Skin of body (tissue), 2 donors: ENCODE measurements around the gene MCFD2. TPM values are rescaled to one million over a fixed set of nuclear protein-coding genes. Genes with fewer than 3 reads are reported as not detected.

ENCODE experiments used
- DNase-seq: peaks from one replicate; lab custom pipeline; 2025; lab: John Stamatoyannopoulos, UW
- total RNA-seq: library from RNA; depleted of rRNA; stranded (reverse); fragments of >200 nt; gene quantifications from one replicate; pipeline ENCODE4 v1.2.3, GENCODE V29; 2014

Gene MCFD2
- 45.3 TPM for total RNA-seq

GRCh38 chr2:46915281-46915810 is at the start of gene MCFD2:
MCFD2 (minus strand) TSS chr2:46915806; CDS start chr2:46909171, 6,635 bp downstream.
- no peak for DNase-seq

GRCh38 chr2:46964835-46965560 is 49.4 kb upstream of the MCFD2 start:
- no peak for DNase-seq

DNA sequence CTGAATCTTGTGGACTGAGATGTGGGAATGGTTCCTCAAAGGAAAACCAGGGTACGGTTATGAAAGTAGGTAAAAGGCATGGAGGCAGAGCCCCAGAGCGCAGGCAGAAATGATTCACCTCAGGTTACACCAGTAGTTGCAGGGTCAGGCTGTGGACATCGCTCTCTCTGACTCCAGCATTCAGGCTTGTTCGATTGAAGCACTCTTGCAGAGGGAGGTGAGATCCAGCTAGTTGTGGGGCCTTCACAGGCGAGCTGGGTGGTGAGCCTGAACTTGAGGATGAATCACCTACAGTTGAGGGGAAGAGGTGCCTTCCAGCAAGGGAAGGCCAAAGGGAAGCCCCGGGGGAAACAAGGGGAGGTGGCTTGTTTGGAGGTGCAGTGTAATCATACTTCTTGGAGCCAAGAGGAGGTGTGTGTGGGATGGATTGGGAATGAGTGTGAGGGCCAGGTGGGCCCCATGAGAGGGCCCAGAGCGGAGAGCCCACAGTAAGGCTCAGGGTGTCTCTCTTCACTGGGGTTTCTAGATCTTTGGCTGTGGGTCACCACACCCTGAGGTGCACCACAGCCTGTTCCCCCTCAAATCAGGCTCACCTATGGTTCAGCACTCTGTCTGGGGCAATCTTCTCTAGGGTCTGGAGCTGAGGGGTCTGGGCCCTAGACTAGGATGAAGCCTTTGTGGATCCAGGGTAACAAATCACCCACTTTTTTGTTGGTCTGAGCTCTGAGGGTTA is 48.5 kb upstream of the MCFD2 start:
- no peak for DNase-seq

DNA sequence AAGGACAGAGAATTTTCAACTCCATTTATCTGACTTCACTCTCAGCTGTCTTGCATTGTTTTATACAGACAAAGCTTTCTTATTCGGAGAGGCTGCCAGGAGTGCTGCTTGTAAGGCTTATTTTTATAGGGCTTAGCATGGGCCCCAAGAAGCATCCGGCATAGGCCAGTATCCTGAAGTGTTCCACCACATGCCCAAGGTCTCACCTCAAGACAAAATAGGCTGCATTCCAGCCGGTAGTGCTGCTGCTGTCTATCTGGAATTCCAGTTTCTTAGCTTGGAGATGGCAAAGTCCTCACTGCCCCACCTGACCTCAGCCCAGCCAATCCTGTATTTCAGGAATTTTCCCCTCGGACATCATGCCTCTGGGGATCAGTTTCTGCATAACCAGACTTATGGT is 47.6 kb upstream of the MCFD2 start:
- no peak for DNase-seq

GRCh38 chr2:46962751-46963150 is 47.1 kb upstream of the MCFD2 start:
- no peak for DNase-seq

GRCh38 chr2:46960618-46961017 is 45.0 kb upstream of the MCFD2 start:
- DNase-seq: no peak

- no peak for DNase-seq
Observed at GRCh38 chr2:46958431-46959017, 42.9 kb upstream of the MCFD2 start.

DNA sequence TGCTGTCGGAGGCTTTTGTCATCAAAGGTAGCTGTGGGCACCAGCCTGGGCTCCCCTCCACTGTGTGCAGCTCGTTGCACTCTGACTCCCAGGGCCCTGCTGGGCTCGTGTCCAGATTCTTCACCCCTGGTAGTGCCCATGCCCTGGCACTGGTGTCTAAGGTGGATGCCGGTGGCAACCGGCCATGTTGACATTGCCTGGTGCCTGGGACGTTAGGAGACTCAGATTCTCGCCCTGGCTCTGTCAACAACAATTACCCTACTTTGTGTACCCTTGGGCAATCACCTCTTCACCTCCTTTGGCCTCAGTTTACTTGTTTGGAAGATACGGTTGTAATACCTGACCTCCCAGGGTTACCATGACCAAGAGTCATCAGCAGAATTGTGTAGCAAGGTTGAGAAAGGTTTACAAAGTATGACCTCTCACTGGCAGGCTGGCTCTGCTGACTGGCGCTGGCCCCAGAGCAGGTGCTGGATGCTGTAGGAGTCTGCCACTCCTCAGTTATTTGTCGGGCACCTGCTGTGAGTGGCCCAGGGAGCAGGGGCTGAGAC is 41.5 kb upstream of the MCFD2 start:
- no peak for DNase-seq

DNA sequence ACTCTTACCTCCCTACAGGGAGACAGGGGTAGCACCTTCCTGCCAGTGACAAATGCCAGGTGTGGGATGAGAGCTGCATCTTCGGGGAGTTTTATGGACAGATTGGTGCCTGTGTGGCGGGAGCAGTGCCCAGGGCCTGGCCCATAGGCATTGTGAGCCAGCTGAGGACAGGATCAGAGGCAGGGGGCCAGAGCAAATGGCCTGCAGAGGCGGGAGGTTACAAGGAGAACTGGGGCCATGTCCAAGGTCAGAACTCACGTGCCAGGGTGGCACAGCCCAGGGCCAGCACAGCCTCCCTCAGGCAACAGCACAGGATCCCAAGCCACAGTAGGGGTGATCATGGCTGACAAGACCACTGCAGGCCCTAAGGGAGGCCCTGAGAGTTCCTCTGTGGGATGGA is 40.2 kb upstream of the MCFD2 start:
- no peak for DNase-seq

DNA sequence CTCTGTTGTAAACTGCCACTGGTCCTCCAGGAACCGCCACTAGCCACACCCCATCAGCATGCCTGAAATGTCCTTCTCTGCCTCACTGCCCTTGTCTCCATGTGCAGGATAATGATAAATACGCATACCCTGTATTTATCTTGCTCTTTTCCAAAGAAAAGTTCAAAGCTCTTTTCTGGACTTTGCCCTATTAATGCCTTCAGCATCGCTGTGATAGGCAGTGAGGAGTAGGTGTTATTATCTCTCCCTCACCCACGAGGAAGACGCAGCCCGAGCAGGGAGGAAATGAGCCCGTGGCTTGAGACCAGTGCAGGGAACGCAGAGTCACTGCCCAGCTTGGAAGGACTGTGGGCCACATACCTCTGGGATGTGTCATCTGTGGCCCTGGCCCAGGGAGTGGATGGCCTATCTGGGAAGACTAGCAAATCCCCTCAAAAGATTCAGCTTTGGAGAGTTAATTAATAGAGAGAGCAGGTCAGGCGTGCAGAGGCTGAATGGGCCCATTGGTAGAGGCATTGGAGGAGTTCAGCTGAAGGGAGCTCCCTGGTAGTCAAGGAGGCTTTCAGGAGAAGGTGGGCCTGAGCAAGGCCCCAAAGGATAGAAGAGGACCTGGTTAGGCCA is 39.5 kb upstream of the MCFD2 start:
- no peak for DNase-seq

DNA sequence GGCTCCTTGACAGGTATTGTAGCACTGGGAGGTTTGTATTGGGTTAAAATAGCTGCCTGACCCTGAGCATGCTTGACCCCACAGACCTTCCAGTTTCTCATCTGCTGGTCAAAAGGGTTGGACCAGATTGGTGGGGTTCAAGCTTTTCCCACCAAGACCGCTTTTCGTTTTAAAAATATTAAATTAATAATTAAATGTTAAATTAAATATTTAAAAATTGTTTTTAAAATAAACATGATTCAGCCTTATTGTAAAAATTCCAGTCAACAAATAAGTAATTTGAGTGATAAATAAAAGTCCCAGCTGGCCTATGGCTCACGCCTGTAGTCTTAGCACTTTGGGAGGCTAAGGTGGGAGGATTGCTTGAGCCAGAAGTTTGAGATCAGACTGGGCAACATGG is 36.6 kb upstream of the MCFD2 start:
- DNase-seq: no peak

GRCh38 chr2:46951290-46952064 is 35.9 kb upstream of the MCFD2 start:
- DNase-seq: no peak

DNA sequence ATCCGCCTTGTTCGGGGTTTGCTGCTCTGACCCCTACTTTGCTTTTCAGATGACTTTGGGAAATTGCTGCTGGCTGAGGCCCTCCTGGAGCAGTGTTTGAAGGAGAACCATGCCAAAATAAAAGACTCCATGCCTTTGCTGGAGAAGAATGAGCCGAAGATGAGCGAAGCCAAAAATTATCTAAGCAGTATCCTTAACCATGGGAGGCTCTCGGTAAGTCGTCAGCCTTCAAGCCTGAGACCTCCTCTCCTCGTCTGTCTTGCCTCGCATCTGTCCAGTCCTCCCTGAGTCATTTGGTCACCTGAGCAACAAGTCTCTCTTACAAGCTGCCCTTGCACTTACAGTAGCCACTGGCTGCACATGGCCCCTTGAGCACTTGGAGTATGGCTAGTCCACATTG is 34.7 kb upstream of the MCFD2 start:
- no peak for DNase-seq

GRCh38 chr2:46947841-46948240 is 32.2 kb upstream of the MCFD2 start:
- DNase-seq: no peak

GRCh38 chr2:46945671-46946070 is 30.1 kb upstream of the MCFD2 start:
- no peak for DNase-seq

DNA sequence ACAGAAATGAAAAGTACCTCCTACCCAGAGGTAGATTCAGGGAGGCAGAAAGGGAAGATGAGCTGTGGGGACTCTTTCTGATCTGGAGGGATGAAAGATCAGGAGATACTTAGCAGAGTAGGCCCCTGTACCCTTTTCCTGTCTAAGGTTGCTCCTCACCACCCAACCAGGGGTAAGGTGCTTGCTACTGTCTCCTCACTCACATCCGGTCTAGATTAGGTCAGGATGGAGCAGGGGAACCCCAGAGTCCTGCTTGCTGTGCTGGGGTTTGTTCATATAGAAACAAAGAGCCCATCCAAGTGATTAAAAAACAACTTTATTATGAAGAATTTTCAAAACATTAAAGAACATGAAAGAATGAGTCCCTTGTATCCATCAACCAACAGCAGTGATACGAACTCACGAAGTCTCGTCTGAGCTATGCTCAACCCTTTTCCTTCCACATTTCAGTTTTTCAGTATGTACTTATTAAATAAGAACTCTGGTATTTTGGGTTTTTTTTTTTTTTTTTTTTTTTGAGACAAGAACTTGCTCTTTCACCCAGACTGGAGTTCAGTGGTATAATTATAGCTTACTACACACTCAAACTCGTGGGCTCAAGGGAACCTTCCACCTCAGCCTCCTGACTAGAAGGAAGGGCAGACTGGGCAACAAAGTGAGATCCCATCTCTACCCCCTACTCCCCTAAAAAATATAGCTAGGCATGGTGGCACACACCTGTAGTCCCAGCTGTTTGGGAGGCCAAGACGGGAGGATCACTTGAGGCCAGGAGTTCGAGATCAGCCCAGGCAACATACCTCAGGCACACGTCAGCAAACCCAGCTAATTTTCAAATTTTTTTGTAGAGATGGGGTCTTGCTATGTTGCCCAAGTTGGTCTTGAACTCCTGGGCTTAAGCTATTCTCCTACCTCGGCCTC is 28.5 kb upstream of the MCFD2 start:
- no peak for DNase-seq

DNA sequence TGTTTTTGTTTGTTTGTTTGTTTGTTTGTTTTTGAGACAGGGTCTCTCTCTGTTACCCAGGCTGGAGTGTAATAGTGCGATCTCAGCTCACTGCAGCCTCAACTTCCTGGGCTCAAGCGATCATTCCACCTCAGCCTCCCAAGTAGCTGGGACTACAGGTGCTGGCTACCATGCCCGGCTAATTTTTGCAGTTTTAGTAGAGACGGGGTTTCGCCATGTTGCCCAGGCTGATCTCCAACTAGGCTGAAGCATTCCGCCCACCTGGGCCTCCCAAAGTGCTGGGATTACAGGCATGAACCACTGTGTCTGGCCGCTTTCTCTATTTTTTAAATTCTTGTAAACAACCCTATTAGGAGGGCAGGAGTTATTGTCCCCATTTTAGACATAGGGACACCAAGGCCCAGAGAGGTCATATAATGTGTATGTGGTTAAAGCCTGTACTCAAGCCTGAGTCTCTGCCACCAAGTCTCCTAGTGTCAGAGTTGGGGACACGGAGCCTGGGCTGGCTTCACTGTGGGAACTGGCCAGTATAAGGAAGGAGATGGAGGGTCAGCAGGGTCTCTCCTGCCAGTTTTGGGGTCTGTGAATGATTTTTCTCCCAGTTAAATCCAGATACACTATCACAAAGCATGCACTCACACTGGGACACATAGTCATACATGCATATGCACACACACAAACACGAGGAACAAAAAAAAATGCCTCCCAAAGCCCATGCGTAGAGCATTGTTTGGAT is 27.5 kb upstream of the MCFD2 start:
- DNase-seq: no peak

DNA sequence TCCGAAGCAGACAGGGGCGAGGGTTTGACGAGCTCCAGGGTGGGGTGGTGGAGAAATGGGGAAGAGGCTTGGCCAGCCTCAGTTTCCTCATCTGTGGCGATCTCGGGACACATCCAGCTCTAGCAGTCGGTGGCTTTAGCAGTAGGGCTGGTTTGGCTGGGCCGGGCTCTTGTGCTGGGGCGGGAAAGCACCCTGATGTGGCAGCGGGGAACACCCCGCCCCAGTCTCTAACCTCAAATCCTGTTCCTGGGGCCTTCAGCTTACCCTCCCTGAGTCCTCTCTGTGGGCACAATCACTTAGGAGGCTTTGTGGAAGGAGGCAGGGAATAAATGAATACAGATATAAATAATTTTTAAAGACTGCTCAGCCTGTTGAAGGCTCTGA is 26.5 kb upstream of the MCFD2 start:
- DNase-seq: no peak
